ENCODE measurements around the gene UBE3A.

Gene UBE3A

GRCh38 chr15:25327686-25328085, 111.1 kb downstream of the UBE3A start:
- DNase-seq, result no peak

GRCh38 chr15:25325187-25325586, 113.6 kb downstream of the UBE3A start:
- no peak for DNase-seq

- no peak for DNase-seq
These were observed 115.4 kb downstream of the UBE3A start for GRCh38 chr15:25323420-25323819.

- DNase-seq, result no peak
These were observed 151.0 kb downstream of the UBE3A start for GRCh38 chr15:25287823-25288222.

All from stimulated activated CD8-positive, alpha-beta memory T cell treated with anti-CD3 and anti-CD28 coated beads, Interleukin-4, amount 100 ng/mL, for 48 hours (primary cell).